Loucy (cell line): ENCODE results near the gene SOWAHA.

ENCODE experiments used
- EZH2phosphoT487 ChIP-seq: fragments of 200-600 bp; IDR thresholded peaks from 2 replicates; pipeline ENCODE4 v1.6.1; 2018; ENCODE audit warnings: antibody characterized with exemption, mild to moderate bottlenecking, moderate library complexity, borderline replicate concordance
- TF ChIP-seq, protein P1 (sequence below): fragments of 200-600 bp; sonication (generic); conservative IDR thresholded peaks from 2 replicates; pipeline ENCODE4 v1.5.1; 2014; ENCODE audit warnings: mild to moderate bottlenecking, antibody characterized with exemption, low read length

- TF ChIP-seq, protein P1, sequence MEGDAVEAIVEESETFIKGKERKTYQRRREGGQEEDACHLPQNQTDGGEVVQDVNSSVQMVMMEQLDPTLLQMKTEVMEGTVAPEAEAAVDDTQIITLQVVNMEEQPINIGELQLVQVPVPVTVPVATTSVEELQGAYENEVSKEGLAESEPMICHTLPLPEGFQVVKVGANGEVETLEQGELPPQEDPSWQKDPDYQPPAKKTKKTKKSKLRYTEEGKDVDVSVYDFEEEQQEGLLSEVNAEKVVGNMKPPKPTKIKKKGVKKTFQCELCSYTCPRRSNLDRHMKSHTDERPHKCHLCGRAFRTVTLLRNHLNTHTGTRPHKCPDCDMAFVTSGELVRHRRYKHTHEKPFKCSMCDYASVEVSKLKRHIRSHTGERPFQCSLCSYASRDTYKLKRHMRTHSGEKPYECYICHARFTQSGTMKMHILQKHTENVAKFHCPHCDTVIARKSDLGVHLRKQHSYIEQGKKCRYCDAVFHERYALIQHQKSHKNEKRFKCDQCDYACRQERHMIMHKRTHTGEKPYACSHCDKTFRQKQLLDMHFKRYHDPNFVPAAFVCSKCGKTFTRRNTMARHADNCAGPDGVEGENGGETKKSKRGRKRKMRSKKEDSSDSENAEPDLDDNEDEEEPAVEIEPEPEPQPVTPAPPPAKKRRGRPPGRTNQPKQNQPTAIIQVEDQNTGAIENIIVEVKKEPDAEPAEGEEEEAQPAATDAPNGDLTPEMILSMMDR = no peak
- TF ChIP-seq EZH2phosphoT487 = no peak
Observed at GRCh38 chr5:132821350-132821749, 8.2 kb downstream of the SOWAHA start.
